ENCODE data around the gene PTPN5.

PTPN5 gene

DNA sequence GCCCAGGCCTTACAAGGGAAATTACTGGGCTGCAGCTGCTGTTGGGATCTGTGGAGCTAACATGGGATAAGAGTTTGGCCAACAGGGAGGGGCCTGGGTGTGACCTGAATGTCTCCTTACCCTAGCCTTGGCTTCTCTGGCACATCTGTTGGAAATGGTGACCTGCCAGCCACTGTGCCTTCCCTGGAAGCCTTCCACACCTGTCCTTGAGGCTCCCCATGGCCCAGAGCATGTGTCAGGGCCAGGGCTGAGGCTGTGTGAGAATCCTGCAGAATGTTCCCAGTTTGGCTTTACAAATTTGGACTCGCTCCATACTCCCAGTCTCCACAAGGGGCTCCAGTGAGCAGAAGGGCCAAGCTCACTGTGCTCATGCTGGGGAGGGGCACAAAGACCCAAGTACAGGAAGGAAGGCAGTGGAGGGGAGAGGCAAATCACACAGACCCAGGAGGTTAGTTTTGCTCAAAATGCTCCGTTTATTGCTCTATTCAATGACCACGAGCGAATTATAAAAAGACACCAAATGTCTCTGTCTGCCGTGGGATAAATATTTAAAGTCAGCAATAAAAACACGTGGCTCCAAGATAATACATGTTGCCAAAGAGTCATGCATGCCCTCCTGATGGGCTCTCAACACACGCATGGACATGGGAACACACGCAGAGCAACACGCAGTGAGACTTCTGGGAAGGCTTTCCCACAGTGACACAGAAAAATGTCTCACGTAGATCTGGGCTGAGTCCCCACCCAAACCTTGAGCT, 63.9 kb downstream of the PTPN5 start:
- peak overlapping the region; percentile 51 for H2AFZ ChIP-seq (ENCODE audit: low read depth, low read length)
- TF ChIP-seq, protein P1, sequence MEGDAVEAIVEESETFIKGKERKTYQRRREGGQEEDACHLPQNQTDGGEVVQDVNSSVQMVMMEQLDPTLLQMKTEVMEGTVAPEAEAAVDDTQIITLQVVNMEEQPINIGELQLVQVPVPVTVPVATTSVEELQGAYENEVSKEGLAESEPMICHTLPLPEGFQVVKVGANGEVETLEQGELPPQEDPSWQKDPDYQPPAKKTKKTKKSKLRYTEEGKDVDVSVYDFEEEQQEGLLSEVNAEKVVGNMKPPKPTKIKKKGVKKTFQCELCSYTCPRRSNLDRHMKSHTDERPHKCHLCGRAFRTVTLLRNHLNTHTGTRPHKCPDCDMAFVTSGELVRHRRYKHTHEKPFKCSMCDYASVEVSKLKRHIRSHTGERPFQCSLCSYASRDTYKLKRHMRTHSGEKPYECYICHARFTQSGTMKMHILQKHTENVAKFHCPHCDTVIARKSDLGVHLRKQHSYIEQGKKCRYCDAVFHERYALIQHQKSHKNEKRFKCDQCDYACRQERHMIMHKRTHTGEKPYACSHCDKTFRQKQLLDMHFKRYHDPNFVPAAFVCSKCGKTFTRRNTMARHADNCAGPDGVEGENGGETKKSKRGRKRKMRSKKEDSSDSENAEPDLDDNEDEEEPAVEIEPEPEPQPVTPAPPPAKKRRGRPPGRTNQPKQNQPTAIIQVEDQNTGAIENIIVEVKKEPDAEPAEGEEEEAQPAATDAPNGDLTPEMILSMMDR (IDR thresholded peaks at IDR 0.05; ENCODE audit: borderline replicate concordance, extremely low read depth, low read length, poor library complexity, severe bottlenecking) = peak; percentile 87
- TF ChIP-seq EZH2 (IDR thresholded peaks at IDR 0.05; ENCODE audit: borderline replicate concordance, low read depth, low read length, severe bottlenecking) = no peak
- no peak overlapping the region for H3K27ac ChIP-seq (ENCODE audit: low read length)
- no peaks in the 10 kb centered on the region for H3K36me3 ChIP-seq (ENCODE audit: insufficient read depth, low read length)
- ATAC-seq (ENCODE audit: insufficient read depth, low read depth) (peak; percentile 94), DNase-seq (peak; percentile 74)
- H3K27me3 ChIP-seq (ENCODE audit: insufficient read depth, low read length, poor library complexity) = peaks cover 8% of the 10 kb centered on the region
- no peaks in the 10 kb centered on the region for H3K79me2 ChIP-seq (ENCODE audit: insufficient read depth, low read length)
- H3K4me1 ChIP-seq (ENCODE audit: insufficient read depth, low read length) = peaks cover 13% of the 10 kb centered on the region
- no peaks in the 10 kb centered on the region for H3K9me3 ChIP-seq (ENCODE audit: insufficient read depth, low read length, severe bottlenecking)
- no peak overlapping the region for H3K9ac ChIP-seq (ENCODE audit: low read depth, low read length)
- H3K4me2 ChIP-seq (ENCODE audit: insufficient read depth, low read length) = no peak overlapping the region
- no peaks in the 10 kb centered on the region for H4K20me1 ChIP-seq (ENCODE audit: insufficient read depth, low read length)
- H3K4me3 ChIP-seq (ENCODE audit: low read depth in 1 of 2, low read length in 2 of 2) = no peak overlapping the region

DNA sequence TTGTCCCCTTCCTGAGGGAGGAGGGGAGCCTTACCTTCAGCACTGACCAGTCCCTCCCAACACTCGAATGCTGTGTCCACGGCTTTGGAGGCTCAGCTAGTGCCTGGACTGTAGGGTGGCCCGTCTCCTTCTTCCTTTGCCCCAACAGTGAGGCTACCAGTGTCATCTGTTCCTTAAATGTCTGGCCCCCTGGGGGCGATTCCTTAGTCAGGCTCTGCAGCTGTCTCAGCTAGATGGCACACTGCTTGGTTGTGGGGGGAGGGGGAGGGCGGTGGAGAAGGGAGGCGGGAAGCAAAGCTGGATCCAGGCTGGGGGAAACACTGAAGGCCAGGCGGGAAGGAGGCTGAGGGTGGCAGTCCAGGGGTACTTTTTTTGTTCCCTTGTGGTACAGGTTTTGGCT, 65.6 kb downstream of the PTPN5 start, which contains the start of gene IGSF22:
IGSF22 (minus strand) TSS at position 149 of the 400 bp plus-strand sequence. CDS start 1,952 bp downstream, outside the sequence.
- Histone ChIP-seq H3K4me1 (ENCODE audit: insufficient read depth, low read length) (peaks cover 6% of the 10 kb centered on the region), H3K9ac (ENCODE audit: low read depth, low read length) (no peak within 1 kb of the TSS), H3K27me3 (ENCODE audit: insufficient read depth, low read length, poor library complexity) (peaks cover 8% of the 10 kb centered on the region), H3K79me2 (ENCODE audit: insufficient read depth, low read length) (no peaks in the 10 kb centered on the region), H3K9me3 (ENCODE audit: insufficient read depth, low read length, severe bottlenecking) (no peaks in the 10 kb centered on the region), H3K36me3 (ENCODE audit: insufficient read depth, low read length) (no peaks in the 10 kb centered on the region), H4K20me1 (ENCODE audit: insufficient read depth, low read length) (no peaks in the 10 kb centered on the region), H3K27ac (ENCODE audit: low read length) (no peak within 1 kb of the TSS), H3K4me3 (ENCODE audit: low read depth in 1 of 2, low read length in 2 of 2) (no peak within 1 kb of the TSS), H2AFZ (ENCODE audit: low read depth, low read length) (no peak within 1 kb of the TSS), H3K4me2 (ENCODE audit: insufficient read depth, low read length) (no peak within 1 kb of the TSS)
- TF ChIP-seq, protein P1 (IDR thresholded peaks at IDR 0.05; ENCODE audit: borderline replicate concordance, extremely low read depth, low read length, poor library complexity, severe bottlenecking) = no peak
- no peak for TF ChIP-seq EZH2 (IDR thresholded peaks at IDR 0.05; ENCODE audit: borderline replicate concordance, low read depth, low read length, severe bottlenecking)
- ATAC-seq (ENCODE audit: insufficient read depth, low read depth) = no peak
- no peak for DNase-seq

- Histone ChIP-seq H3K4me1 (ENCODE audit: insufficient read depth, low read length) (peaks cover 6% of the 10 kb centered on the region), H2AFZ (ENCODE audit: low read depth, low read length) (no peak overlapping the region), H3K27me3 (ENCODE audit: insufficient read depth, low read length, poor library complexity) (peaks cover 8% of the 10 kb centered on the region), H3K79me2 (ENCODE audit: insufficient read depth, low read length) (no peaks in the 10 kb centered on the region), H3K4me2 (ENCODE audit: insufficient read depth, low read length) (no peak overlapping the region), H3K9ac (ENCODE audit: low read depth, low read length) (no peak overlapping the region), H3K9me3 (ENCODE audit: insufficient read depth, low read length, severe bottlenecking) (no peaks in the 10 kb centered on the region), H3K27ac (ENCODE audit: low read length) (no peak overlapping the region), H3K36me3 (ENCODE audit: insufficient read depth, low read length) (no peaks in the 10 kb centered on the region), H3K4me3 (ENCODE audit: low read depth in 1 of 2, low read length in 2 of 2) (no peak overlapping the region), H4K20me1 (ENCODE audit: insufficient read depth, low read length) (no peaks in the 10 kb centered on the region)
- no peak for ATAC-seq (ENCODE audit: insufficient read depth, low read depth)
- TF ChIP-seq, protein P1 (IDR thresholded peaks at IDR 0.05; ENCODE audit: borderline replicate concordance, extremely low read depth, low read length, poor library complexity, severe bottlenecking) = no peak
- TF ChIP-seq EZH2 (IDR thresholded peaks at IDR 0.05; ENCODE audit: borderline replicate concordance, low read depth, low read length, severe bottlenecking) = no peak
- DNase-seq = no peak
These were observed 67.6 kb downstream of the PTPN5 start for GRCh38 chr11:18723991-18724390.

Data from DND-41 (cell line).